Measurements from ENCODE around the gene ZNF513. TPM values are rescaled to one million over a fixed set of nuclear protein-coding genes. Genes with fewer than 3 reads are reported as not detected.

Gene ZNF513
- total RNA-seq, 1 donor, result 7.3 TPM

GRCh38 chr2:27376151-27376865 is 4.2 kb downstream of the ZNF513 start:
- TF ChIP-seq CTCF (IDR thresholded peaks at IDR 0.05; ENCODE audit: insufficient read depth, low read length), result no peak
- DNase-seq (ENCODE audit: low read depth), result no peak
- no peak overlapping the region for H3K4me3 ChIP-seq (ENCODE audit: low read depth, low read length)

GRCh38 chr2:27375513-27376099 is 4.9 kb downstream of the ZNF513 start:
- DNase-seq (ENCODE audit: low read depth), result no peak
- no peak for TF ChIP-seq CTCF (IDR thresholded peaks at IDR 0.05; ENCODE audit: insufficient read depth, low read length)
- no peak overlapping the region for H3K4me3 ChIP-seq (ENCODE audit: low read depth, low read length)

- no peak for TF ChIP-seq CTCF (IDR thresholded peaks at IDR 0.05; ENCODE audit: insufficient read depth, low read length)
- no peak for DNase-seq (ENCODE audit: low read depth)
- no peak overlapping the region for H3K4me3 ChIP-seq (ENCODE audit: low read depth, low read length)
Measured at GRCh38 chr2:27373567-27373966, 7.0 kb downstream of the ZNF513 start.

- TF ChIP-seq CTCF (IDR thresholded peaks at IDR 0.05; ENCODE audit: insufficient read depth, low read length), result no peak
- no peak overlapping the region for H3K4me3 ChIP-seq (ENCODE audit: low read depth, low read length)
- no peak for DNase-seq (ENCODE audit: low read depth)
Measured at GRCh38 chr2:27372937-27373336, 7.6 kb downstream of the ZNF513 start.

GRCh38 chr2:27370816-27371620 is 9.5 kb downstream of the ZNF513 start:
- TF ChIP-seq CTCF (IDR thresholded peaks at IDR 0.05; ENCODE audit: insufficient read depth, low read length), result no peak
- peak; percentile 55 for DNase-seq (ENCODE audit: low read depth)

GRCh38 chr2:27370026-27370815 is 10.3 kb downstream of the ZNF513 start, which contains the start of the genes EIF2B4 and SNX17:
EIF2B4 (minus strand) TSS chr2:27370338; CDS start chr2:27370314, 24 bp downstream.
SNX17 (plus strand) TSS chr2:27370616; CDS start chr2:27370744, 128 bp downstream.
- peak within 1 kb of the TSS; percentile 98 for H3K4me3 ChIP-seq (ENCODE audit: low read depth, low read length)
- TF ChIP-seq CTCF (IDR thresholded peaks at IDR 0.05; ENCODE audit: insufficient read depth, low read length), result peak; percentile 70
- DNase-seq (ENCODE audit: low read depth), result peak; percentile 99

More at GRCh38 chr2:27370816-27371620, 9.5 kb downstream of the ZNF513 start:
- H3K4me3 ChIP-seq (ENCODE audit: low read depth, low read length), result peak overlapping the region; percentile 98
